HG03558 (cell line): ENCODE results near the gene ANKRD23.
"Not testable (repeated sequence)": the region's sequence is repeated elsewhere in the genome, so short reads cannot be mapped to it uniquely, and the experiment has no call there.

Experiments
- ATAC-seq: cut with Tn5 transposase; IDR thresholded peaks from one replicate; pipeline ENCODE4 v1.9.1; 2021; ENCODE audit warnings: moderate number of reproducible peaks; ENCODE audit not compliant: unreplicated experiment; ENCODE audit errors: extremely low read depth

The ANKRD23 gene

DNA sequence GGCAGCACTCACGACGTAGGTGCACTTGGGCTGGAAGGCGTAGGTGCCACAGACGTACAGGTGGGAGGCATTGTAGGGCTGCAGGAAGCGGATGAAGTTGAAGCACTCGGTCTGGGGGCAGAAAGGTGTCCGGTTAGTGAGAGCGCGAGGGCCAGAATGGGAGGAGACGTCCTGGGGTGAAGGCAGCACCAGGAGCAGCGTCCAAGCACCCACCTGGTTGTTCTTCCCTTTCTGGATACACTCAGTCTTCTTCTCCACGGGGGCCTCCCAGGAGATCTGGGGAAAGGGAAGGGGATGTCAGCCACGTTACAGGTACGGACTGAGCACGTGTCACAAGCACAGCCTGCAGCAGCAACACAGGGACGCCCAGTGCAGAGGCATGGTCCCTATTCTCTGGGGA lies 21.8 kb upstream of the ANKRD23 start:
- no peak for ATAC-seq

DNA sequence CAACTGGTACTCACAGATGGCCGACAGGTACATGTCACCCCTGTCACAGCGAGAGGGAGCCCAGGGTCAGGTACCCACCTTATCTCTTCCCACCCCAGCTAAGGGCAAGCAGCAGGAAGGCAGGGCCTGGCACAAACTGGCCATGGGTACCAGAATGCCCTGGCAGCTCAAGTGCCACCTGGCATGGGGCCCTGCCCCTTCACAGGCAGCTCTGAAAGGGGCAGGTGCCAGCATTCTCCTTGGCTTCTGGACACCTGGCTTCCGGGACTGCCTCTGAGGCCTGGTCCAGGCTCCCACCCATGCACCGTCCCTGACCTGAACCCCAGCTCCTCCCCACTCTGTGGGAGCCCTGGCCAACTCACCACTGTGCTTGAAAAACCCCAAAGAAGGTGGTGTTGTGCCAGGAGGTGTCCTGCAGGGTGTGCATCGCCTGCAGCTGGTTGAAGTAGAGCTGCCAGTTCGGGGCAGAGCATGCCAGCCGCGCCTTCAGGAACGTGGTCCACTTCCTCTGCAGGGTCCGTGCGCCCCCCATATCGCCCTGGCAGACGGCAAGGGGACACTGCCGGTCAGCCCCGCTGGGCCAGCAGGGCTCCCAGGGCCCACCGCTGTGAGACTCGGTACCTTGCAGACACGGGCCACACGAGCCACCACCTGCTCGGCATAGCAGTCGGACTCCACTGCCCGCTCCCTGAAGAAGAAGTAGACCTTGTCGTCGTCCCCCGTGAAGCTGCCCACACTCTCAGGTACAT lies 20.7 kb upstream of the ANKRD23 start:
- ATAC-seq = no peak

DNA sequence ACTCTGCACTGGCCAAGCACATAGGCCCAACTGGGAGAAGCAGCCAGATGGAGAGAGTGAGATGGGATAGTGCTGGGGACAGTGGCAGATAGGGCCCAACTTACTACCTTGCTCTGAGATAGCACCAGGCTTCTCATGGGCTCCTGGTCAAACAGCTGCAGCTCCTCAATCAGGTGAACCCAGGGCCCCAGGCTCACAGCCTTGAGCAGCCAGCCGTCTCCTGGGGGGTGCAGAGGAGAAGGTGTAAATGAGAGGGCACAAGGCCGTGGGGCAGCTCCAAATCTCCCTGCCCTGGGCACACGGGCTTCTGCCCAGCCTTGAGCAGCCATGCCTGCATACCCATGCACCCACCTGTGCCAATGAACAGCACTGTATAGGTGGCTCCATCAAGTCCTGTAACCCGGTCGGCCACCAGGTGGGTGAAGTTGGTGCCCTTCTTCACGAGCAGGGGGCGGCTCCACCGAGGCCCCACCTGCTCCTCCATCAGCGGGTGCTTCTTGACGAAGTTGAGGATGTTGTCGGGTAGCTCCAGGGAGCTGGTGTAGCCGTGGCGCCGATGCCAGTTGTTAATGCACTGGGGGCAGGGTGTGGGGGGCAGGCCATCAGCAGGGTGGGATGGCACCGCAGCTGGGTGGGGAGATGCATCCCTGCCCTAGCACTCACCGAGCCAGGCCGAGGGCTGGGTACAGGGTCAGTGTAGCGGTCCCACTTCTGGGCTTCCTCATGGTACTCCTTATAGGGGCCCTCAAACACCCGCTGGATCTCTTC lies 19.9 kb upstream of the ANKRD23 start:
- no peak for ATAC-seq

DNA sequence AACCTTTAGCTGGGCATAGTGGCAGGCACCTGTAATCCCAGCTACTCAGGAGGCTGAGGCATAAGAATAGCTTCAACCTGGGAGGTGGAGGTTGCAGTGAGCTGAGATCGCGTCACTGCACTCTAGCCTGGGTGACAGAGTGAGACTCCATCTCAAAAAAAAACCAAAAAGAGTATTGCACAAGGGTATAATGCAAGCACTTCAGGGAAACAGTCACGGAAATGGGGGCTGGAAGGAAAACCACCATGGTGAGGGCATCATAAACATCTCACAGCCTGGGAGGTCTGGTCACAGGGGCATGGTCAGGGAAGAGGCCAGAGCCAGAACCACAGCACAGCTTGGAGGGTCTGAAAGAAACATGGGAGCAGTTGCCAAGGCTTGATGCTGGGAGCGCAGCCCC lies 19.2 kb upstream of the ANKRD23 start:
- ATAC-seq = not testable (repeated sequence)

DNA sequence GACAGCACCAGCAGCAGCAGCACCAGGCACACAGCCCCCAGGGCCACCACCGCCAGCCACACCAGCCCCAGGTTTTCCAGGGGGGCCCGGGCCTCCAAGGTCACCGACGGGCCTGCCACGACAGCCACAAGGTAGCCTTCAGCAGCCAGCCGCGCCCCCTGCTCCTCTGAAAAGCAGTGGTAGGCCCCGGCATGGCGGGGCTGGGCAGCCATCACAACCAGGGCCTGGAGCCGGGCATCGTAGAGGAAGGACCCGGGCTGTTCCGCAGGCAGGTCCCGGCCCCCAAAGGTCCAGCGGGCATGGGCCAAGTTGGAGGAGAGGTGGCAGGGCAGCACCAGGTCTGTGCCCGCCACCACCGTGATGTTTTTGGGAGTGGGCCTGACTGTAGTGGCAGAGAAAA lies 17.3 kb upstream of the ANKRD23 start:
- ATAC-seq = no peak

DNA sequence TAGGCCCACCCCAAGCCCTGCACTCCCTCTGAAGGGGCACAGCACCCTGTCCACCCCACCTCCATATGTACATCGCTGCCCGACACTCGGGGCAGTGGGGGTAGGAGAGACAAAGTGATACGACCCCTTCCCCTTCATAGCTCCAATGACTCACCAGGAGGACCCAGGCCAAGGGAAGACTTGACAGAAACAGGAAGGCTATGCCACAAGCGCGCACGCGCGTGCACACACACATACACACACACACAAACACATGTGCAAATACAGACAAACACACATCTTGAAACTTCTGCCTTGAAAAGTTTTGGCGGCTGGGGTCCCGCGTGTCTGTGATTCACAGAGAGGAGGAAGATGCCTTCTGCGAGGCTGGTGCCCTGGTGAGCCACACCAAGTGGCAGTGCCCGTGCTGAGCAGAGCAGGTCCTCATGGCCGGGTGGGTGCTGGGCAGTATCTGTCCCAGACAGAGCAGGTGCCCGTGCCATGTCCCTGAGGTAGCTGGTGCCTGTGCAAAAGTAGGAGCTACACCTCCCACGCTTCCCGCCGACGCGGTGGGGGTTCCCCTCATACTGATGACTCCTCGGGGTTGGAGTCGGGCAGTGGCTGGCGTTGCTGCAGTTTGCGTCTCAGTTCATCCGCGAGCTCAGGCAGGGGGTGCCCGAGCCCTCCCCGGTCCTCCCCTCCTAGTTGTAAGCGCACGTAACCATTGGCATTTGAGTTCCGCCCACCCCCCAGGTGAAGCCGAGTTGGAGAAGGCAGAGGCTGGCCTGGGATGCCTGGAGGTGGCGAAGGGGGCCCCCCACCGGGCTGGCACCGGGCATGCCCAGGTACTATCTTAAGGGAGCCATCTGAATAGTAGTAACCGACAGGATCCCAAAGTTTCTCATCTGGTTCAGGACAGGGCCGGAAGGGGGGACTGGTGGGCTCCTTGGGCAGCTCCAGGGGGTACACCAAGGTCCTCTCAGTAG lies 16.5 kb upstream of the ANKRD23 start:
- no peak for ATAC-seq

DNA sequence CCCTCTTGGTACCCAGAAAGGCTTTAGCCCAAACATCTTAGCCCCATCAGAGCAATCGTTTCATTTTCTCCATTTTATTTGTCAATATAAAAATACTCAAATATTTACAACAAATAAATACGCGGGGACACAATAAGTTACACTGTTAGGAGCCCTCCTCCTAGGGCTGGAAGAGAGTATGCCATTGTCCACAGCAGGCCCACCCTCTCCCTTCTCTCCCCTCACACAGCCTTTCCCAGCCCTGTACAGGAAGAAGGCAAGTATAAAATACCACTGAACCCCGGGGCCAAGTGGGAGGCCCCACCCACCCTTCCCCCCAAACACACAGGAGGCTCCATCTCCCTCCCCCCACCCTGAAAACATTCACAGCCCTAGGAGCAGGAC lies 15.9 kb upstream of the ANKRD23 start:
- no peak for ATAC-seq

DNA sequence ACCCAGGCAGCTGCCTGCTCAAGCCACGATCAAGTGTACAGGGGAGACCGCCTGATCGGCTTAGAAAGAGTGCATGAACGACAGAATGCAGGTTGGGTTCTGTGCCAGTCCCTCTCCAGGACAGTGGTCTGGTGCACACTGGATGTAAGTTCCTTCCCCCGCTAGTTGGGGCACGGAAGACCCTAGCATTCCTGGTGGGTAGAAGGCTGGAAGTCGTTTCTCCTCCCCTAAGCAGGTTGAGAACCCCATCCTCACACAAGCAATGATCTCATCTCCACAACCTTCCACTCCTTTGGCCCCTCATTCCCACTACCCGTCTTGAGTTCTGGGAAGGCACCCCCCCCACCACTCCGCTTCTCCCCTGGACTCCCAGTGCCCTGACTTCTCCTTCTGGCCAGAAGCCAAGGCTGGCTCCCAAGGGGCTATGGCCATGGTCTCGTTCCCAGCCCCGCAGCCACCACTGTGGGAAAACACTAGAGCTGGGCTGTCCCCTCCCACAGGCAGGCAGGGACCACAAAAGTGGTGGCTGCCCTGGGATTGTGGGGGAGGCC lies 15.4 kb upstream of the ANKRD23 start:
- no peak for ATAC-seq

DNA sequence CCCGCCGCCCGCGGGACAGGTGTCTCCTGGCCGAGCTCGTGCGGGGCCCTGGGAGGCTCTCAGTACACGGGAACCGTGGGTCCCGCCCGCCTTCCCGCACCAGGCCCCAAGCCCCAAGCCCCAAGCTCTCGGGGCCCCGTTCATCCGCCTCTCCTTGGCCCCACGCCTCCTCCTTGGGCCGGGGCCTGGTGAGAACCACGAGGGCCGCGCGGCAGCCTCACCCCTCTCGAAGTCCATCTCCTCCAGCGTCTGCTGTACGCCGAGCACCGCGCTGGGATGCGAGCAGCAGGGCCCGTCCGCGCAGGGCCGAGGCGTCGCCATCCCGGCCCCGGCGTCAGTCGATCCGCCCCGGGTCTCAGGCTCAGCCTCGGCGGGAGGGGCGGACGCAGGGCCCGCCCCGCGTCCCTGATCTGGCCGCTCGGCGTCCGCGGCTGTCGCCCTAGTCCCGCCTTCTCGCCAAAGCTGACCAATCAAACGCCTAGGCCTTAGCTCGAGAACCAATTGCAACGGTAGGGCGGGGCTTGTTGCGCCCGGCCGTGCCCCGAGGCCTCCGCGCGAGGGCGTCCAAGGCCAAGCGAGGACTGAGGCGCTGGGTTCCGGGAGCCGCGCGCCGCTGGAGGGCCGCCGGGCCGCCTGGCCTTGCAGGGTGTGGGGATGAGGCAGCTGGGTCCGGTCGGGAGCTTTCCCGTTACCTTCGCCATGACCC lies 14.0 kb upstream of the ANKRD23 start, which contains the start of gene ANKRD39:
ANKRD39 (minus strand) TSS at position 350 of the 706 bp plus-strand sequence; CDS start at position 321, 29 bp downstream.
- ATAC-seq = peak; percentile 82

DNA sequence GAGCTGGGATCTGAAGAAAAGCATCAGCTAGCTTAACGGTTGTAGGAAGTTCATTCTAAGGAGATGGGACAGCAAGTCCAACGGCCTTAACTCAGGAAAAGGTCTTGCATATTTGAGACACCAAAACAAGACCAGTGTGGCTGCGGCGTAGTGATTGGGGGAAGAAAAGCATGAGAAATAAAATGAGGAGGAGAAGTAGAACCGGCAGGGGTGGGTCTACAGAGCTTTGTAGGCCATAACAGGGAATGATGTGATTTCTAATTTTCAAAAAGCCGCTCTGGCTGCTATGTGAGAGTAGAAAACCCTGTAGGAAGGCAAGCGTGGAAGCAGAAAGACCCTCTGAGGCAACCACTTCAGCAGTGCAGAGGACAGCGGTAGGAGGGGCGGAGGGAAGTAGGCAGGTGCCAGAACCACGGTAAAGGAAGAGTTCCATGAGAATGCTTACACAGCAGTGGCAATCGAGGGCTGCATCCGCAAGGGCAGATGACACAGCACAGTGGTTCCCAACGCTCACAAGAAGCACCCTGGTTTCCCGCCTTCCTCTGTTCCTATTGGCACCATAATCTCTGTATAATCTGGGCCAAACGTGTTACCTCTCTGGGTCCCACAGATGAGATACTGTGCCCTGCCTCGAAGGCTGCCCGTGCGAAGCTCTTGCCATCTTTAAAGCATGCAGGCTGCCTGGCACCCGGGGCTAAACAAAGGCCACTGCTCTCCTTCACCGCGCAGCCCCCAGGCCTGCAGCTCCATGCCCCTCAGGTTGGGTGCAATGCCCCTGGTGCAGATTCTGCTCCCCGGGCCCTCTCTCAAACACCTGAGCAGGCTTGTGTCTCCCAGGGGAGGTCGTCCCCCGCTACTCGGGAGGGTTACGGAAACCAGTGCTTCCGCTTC lies 13.2 kb upstream of the ANKRD23 start:
- ATAC-seq = peak; percentile 3

DNA sequence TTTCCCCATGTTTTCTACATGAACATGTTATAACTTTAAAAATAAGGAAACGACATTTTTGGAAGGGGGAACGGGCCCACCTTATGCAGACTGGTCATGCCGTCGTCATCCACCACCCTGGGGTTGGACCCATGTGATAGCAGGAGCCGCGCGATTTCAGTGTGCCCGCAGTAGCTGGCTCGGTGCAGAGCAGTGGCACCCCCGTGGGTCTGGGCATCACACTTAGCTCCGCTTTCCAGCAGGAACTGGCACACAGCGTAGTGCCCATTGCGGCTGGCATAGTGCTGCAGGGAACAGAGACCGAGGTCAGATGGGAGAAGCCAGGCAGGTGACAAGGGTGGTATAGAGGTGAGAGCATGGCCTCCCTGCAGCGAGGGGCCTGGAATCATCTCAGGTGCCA lies 9.5 kb upstream of the ANKRD23 start:
- no peak for ATAC-seq

DNA sequence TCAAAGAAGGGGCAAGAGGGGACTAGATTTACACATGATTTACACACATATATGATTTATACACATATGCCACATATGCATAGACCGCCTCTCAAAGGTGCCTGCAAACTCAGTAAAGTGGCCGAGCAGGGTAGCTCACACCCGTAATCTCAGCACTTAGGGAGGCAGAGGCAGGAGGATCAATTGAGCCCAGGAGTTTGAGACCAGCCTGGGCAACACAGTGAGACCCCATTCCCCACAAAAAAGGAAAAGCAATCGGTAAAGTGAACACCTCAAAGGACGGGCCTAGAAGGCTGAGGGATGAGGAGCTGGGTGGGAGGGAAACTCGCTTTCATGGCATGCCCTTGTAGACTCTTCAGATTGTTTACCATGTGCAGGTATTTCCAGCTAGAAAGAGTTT lies 8.8 kb upstream of the ANKRD23 start:
- ATAC-seq = no peak

DNA sequence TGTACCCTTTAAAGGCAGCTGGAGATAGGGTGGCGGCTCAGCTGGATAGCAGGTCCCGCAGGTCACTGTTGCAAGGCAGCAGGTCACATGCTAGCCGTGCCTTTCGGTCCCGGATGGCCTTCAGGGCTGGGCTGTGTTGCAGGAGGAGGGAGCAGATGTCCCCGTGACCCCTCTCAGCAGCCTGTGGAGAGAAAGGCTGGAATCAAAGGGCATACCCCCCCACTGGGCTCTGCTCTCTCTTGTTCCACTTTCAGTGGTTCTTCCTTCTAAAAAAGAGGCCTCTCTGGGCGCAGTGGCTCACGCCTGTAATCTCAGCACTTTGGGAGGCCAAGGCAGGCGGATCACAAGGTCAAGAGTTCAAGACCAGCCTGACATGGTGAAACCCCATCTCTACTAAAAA lies 4.4 kb upstream of the ANKRD23 start:
- ATAC-seq = no peak

DNA sequence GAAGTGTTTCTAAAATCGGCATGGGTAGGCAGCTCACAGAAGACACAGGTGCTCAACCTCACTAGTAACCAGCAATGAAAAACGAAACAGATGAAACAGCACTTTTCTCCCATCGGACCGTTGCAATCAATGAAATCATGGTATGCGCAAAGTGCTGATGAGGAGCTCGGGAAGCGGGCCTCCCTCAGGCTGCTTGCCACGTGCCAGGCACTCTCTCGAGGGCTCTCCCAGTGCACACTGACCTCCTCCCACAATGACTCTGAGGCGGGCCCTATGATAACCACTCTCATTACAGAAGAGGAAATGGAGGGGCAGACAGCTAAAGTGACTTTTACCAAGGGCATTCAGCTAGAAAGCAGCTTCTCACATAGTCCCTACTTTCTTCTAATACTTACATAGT lies 3.8 kb upstream of the ANKRD23 start:
- no peak for ATAC-seq

DNA sequence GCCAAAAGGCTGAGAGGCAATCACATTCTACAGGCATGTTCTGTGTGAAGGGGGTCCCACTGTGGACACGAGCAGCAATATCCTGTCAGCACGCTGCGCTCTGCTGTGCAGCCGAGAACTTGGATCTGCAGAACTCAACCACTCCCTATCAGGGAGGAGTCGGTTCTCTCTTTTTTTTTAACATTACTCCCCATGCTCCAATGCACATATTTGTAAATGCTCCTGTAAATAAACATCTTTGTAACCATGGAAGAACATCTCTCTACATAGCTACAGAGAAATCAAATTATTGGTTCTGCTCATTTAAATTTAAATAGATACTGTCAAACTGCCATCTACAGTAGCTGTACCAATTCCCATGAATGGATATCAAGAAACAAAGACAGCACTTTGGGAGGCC lies 3.0 kb upstream of the ANKRD23 start:
- ATAC-seq = no peak

DNA sequence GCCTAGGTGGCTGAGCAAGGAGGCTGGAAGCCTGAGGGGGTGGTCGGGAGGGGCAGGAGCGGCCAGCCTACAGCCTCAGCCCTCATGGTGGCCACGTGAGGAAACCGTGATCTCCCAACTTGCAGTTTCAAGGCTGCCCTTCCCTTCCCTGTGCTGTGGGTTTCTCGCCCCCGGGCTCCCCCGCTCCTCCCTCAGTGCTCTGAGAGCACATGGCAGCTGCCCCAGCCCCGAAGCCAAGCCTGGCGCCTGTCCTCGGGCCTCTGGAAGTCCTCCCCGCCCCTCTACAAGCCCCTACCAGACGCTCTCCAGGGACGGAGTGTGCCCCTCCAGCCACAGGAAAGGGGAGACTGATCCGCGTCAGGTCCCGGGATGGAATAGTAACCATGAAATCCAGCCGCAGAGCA lies 586 bp upstream of the ANKRD23 start:
- no peak for ATAC-seq

DNA sequence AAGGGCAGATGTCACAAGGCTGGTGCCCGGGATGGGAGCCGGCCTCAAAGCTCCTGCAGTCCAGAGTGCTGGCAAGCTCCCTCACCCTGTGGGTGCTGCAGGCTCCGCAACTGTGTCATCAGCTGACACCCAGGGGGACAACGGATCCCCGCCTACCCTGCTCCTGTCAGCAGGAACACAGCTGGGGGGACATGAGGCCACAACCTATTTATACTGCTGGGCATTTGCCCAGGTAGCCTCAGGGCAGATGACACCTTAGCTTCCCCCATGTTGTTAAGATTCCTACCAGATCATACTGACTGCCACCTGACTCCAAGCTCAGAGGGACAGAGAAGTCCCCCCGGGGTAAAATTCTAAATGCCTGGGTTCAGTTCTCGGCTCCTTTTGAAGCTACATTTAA lies 1.2 kb downstream of the ANKRD23 start:
- ATAC-seq = no peak

DNA sequence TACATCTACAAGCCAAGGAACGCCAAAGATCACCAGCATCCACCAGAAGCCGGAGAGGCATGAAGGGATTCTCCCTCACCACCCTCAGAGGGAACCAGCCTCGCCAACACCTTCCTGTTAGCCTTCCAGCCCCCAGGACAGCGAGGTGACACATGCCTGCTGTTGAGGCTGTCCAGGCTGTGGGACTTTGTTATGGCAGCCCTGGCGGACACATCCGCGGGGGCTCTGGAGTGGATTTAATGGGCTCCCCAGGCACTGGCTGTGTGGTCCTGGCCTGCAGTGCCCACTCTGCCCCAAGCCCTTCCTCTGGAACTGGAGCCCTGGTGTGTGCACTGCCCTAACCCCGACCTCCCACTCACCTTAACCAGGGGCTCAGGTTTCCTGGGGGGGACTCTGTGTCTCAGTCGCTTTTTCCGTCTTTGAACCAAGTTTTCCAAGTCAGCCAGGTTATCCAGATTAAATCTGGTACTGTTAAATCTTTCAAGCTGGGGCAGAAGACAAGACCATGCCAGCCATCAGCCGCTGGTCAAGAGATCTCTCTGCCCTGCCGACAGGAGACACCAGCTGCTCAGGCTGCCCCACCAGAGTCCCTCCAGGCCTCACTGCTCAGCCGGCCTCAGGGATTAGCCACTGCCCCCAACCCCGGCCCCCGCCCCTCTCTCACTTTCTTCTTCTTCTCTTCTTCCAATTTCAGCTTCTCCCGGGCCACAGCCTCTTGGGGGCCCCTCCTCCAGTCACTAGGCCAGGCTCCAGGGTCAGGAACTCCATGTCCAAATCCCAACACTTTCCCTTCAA lies 1.9 kb downstream of the ANKRD23 start:
- no peak for ATAC-seq
